Right forelimb (tissue), 1 donor: ENCODE data around the gene ZNF608.
A peak's percentile ranks its signal among the peaks of the same experiment; 100 is the strongest.

Experiments used
- DNase-seq: peaks from one replicate; pipeline ENCODE4 v3.0.0-alpha.2; 2018

Gene ZNF608

DNA sequence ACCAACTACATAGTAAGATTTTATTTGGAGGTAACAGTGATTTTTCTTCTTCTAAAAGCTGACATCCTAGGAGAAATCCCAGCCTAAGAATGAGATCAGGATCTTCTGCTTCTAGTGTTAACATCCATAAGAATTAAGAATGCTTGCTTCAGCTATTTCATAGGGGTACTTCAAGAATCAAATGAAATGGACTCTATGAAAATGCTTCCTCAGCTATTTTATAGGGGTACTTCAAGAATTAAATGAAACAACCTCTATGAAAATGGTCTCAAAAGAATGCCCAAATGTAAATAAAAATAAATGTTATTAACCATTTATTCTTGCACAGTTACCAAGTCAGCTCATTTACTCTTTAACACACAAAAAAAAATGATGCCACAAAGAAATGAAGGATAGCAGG lies 31.5 kb downstream of the ZNF608 start:
- DNase-seq: no peak

DNA sequence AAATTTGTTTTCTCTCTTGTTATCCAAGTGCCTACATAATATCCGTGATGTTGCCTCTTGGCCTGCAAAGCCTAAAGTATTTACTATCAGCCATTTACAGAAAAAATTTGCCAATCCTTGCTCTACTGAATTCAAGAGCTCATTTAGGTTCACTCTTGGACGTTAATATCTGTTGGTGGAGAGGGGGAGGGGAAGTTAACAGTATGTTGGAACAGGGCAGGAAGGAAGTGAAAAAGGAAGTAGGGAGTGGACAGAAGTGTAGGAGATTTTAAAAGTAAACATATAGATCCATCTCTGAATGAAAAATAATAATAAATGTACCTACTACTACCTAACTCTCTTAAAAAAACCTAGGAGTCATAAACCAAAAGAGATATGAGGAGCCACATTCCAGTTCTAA lies 32.8 kb downstream of the ZNF608 start:
- no peak for DNase-seq

DNA sequence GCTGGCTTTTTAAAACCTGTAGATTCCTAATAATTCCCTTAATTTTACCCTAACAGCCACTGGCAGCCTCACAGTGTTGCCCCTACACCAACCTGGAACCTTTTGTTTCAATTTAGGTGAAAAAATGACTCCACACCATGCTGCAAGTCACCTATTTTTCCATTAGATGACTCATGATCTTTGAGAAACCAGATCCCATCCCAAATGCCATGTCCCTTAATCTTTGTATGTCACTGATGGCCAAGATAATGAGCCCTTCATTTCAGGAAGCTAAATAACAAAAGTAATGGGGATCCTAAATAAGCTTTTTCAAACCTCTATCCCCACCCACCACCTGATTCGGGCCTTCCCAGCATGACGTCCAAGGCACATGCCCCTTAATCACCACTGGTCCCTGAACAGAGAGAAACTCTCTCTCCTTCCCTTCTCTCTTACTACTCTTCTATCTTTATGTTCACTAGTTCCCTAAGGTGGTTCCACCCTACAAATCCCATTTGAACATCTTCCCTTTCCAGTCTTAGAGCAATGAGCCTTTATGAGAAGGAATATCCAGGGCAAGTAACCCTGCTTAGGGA lies 33.6 kb downstream of the ZNF608 start:
- no peak for DNase-seq

DNA sequence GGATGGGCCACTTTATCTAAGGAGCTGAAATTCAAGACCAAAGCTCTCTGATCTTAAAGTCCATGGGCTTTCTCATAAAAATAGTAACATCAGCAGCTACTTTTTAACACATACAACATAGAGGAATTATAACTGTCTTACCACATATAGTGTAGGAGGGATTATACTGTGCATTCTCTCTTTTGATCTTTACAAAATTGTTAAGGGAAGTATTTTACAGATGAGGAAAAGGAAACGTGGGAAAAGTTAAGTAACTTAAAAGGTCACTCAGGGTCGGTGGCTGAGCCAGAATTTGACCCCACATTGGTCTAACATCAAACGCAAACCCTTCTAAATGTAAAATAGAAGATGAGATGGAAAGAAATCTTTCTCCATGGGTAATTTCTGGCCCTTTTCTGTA lies 38.4 kb downstream of the ZNF608 start:
- DNase-seq: no peak

DNA sequence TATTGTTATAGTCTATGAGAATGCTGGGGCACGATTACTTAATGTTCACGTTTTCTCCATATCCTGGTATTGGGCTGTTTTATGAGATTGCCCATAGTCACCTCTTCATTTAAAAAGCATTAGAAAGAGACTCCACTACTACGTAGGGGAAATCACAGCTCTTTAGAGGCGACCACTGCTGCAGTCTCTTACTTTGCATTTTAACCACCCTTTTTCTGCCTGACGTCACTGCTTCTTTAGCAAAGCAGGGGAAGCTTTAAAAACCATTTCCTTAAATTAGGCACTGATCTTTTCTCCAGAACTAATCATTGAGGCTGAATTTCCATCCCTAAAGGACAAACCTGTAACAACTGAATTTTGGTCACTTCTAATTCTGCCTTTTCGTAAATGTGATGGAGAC lies 38.9 kb downstream of the ZNF608 start:
- no peak for DNase-seq

DNA sequence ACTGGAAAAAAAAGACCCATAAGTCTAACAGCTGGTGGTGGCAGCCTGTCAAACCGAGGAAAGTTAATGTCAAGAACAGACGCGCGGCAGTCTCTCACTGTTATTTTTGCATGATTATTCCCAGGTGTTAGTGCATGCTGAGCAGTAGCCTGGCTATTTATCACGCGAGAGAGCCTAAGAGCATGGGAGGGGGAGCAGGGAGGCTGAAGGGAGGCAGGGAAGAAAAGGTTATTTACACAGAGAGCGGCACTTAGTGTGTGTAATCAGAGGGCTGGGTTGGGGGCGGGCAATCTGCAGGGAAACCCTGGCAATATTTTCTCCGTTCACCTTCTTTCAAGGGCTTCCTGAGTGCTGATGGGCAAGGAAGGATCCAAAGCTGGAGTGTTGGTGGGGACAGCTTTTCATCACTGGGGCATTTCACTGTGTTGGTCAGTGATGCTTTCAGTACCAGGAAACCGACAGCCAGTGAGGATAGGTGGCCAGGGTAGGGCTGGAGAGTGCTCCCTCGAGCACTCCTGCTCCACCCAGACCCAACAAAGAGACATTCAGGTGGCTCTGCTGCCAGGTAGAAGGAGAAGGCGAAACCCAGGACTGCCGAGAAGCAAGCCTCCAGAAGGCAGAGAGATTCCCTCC lies 39.6 kb downstream of the ZNF608 start:
- DNase-seq: peak; percentile 79

DNA sequence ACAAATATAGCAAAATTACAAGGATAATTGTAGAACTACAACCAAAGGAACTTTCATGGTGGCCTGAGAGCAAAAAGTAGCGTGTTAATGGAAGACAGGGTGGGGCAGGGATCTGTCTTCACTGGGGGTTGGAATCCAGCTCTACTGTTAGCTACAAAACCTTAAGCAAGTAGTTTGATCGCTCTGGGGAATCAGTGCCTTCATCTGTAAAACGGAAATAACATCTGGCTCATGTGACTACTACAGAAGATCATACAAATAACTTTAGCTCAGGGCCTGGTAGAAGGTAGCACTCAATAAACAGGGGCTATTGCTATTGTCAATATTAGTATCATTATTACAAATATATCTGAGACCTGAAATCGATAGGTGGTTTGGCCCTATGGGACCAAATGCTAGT lies 40.4 kb downstream of the ZNF608 start:
- DNase-seq: no peak

DNA sequence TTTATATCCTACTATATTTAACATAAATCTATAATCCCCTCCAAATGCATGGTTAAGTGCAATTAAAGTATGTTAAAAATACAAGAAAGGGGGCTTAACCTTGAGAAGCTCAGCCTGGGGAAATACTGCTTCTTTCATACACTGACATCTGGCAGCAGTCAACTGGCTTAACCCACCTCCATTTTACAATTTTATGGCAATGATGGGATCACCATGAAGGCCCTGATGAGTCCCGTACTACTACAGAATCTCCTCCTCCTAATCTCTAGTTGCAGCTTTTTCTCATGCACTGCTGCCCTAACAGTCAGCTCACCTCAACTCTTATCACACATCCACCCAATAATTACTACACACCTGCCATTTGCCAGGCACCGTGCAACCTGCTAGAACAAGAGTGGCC lies 40.9 kb downstream of the ZNF608 start:
- no peak for DNase-seq

DNA sequence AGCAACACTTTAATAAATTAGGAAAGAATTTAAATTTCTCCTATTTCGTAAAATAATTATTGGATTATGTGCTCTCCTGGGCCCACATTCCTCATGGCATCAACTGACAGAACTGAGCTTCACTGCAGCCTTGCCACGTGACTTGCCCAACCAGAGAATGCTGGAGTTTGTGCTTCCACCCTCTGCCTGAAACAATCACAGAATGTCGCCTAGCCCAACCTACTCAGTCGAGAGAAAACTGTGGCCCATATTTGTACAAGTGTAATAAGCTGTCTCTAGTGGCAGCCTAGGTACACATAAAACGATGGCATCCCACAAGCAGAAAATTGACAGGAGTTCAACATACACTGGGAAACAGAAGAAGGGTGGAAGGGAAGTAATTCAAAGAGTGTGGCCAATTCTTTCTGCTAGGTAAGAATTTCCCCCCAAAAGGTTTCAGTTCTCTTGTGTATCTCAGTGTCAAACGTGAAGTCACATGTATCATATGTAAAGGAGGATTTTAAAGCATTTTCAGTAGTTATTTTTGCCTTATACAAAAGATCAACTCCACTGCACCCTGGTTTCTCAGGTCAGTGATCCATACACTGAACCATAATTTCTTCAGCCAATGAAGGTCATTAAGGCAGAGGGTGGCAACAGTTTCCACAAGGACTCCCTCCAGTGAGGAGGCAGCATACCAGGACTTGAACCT lies 41.7 kb downstream of the ZNF608 start:
- DNase-seq: no peak

DNA sequence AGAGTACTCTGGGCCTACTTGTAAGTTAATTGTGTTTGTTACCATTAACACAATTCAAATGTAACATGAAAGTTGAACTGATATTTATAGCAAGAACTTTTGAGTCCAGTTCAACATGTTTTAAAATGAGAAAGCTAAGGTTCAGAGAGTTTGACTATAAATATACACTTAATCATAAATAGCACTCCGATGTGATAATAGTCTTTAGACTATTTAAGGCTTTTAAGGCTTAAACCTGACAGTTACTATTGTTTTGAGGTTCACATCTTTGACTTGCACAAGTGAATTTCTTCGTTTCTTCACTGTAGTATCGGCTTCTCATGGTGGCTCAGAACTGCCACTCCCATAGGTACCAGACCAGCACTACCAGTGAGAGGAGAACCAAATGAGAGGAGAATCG lies 42.4 kb downstream of the ZNF608 start:
- DNase-seq: no peak

DNA sequence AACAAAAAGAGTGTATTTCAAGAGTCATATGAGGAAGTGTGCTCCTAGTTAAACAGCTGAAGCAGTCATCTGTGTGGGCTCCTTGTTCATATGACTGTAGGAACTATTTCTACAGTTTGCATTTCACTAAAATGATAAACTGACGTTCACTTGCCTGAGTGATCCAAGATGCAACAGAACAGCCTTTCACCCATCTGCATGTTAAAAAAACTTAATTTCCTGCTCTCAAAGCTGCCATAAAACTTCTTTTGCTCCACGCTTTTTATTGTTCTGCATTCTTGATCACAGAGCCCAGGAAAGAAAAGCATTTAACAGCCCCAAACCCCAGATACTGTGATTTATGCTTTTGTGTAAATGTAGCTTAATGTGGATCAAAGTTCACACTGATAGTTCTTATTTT lies 43.9 kb downstream of the ZNF608 start:
- no peak for DNase-seq

DNA sequence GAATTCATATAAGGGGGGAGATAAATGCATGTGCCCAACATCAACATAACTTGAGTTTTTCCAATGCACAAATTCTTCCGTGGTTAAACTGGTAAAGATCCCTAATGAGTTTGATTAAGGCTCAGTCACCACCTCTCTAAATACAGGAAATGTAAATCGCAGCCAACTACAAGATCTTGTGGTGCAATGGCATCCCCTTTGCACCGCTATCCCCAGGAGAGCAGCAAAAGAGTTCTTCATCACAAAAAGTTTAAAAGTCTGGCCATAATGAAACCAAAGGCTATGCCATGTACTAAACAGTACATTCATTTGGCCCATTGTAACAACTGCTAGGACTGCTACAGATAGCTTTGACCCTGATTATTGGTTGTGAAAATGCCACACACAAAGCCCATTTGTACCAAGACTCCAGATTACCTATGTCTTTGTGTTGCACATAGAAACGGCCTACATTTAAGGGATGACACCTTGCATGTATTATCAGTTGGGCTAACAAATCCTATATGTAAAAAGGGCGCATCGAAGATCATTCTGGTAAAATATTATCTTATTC lies 44.5 kb downstream of the ZNF608 start:
- no peak for DNase-seq

DNA sequence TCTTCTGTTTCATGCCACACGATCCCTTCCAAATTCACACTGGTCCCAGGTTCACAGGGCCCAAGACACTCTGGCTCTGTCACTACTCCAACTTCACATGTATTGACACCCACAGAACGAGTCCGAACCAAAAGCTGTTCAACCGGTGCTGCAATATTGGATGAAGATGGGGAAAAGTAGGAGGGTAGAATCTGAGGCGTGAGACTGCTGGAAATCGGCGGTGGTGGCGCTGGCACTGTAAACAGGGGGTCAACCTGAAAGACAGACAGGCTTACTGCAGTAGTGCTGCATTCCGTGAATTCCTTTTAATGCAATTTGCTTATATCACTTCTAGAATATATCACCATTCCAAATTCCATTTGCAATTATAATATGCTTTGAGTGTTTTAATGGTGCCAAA lies 45.4 kb downstream of the ZNF608 start:
- no peak for DNase-seq

DNA sequence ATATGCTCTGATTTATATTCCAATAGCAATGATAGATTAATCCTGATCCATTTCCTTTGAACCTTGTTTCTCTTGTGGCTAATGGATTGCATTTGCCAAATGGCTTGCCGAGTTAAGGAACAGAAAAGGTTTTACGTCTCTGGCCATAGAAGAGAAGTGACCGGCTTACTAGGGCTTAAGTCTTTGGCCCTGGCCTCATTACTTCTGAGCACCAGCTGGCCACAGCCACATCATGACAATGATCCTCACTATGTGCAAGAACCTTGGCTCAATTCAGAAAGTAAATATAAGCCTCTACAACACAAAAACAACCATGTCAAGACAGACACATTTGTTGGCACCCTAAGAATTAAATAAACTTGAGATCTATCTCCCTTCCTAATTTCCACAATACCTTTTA lies 46.1 kb downstream of the ZNF608 start:
- no peak for DNase-seq

DNA sequence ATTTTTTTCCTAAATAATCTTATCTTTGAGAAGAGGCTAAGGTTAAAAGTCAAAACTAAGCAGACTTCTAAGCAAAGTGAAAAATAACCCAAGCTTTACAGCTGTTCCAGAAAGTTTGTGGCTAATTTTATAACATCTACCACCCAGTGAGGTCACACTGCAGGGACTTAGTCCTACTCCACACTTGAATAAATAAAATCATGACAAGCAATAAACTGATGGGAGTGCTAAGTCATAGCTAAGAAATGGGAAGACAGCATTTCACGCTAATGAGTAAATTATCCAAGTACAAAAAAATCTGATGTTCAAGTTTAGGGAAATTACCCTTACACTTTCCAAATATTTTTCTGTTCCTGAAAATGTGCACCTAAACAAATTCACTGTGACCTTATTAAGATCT lies 47.7 kb downstream of the ZNF608 start:
- DNase-seq: no peak

DNA sequence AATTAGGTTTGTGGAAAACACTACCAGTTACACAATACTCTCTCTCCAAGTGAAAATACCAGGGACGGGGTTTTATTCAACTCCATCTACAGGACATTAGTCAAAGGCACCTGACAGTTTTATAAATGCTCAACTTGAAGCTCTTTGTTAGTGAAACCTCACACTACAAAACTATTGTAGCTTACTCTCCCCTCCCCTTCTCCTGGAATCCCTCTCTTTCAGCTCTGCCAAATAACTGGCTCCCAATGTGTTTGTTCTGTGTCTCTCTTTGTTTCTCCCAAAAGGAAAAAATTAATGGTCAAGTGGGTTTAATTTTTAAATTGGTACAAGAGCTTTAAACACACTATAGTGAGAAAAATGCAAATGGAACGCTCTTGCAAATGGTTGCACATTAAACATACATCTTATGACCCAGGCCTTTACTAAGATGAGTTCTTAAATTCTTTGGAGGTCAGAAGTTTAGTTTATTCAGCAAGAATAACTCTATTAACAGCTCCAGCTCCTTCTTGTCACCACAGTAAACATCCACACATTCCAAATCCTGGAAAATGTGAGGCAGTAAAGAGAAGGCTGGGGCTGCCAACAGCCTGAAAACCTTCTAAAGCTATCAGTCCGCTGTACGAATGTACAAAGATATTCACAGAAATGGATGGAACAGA lies 48.4 kb downstream of the ZNF608 start:
- no peak for DNase-seq

DNA sequence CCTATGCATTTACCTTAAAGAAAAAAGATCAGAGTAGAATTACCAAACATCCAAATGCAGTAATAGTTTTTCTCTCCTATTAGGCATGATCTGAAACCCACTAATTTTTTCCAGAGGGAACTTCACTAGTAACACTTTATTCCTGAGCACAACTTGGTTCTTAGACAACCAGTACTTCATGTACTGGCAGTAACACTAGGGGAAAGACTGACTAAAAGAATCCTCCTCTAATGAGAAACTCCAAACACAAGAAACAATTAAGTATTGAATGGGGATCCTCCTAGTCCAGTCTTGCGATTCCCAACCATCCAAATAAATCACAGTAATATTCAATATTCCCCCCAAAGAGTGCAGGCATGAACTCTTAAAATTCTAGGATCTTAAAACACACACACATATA lies 48.9 kb downstream of the ZNF608 start:
- DNase-seq: no peak

DNA sequence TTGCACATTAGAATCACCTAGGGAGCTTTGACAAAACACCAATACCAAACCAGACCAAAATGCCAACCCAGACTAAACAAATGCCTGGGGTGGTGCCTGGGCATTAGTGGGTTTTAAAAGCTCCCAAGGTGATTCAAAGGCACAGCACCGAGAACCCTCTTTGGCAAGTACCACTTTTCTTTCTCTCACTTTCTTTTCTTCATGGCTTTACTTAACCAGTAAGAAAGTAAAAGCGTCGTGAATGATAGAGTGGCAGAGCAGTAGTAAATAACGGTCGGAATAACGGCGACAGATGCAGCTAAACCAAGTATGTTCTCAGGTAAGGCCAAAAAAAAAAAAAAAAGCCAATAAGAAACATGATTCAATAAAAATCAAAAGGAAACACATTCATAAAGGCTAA lies 49.5 kb downstream of the ZNF608 start:
- DNase-seq: no peak
